ENCODE measurements around the gene CUL9.

DNA sequence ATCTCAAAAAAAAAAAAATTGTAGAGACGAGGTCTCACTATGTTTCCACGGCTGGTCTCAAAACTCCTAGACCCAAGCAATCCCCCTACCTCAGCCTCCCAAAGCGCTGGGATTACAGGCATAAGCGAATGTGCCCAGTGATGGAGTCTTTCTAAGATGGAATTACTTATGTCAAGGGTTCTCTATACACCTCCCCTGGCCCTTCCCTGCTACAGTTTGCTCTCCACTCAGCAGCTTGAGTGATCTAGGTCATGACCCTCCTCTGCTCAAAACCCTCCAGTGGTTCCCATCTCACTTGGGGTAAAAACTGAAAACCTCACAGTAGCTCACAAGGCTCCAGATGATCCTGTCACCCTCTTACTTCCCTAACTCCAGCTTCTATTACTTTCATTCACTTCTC lies 49.1 kb downstream of the CUL9 start:
- no peak for TF ChIP-seq POLR2AphosphoS5 (IDR thresholded peaks at IDR 0.05)
- TF ChIP-seq, protein P1, sequence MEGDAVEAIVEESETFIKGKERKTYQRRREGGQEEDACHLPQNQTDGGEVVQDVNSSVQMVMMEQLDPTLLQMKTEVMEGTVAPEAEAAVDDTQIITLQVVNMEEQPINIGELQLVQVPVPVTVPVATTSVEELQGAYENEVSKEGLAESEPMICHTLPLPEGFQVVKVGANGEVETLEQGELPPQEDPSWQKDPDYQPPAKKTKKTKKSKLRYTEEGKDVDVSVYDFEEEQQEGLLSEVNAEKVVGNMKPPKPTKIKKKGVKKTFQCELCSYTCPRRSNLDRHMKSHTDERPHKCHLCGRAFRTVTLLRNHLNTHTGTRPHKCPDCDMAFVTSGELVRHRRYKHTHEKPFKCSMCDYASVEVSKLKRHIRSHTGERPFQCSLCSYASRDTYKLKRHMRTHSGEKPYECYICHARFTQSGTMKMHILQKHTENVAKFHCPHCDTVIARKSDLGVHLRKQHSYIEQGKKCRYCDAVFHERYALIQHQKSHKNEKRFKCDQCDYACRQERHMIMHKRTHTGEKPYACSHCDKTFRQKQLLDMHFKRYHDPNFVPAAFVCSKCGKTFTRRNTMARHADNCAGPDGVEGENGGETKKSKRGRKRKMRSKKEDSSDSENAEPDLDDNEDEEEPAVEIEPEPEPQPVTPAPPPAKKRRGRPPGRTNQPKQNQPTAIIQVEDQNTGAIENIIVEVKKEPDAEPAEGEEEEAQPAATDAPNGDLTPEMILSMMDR (IDR thresholded peaks at IDR 0.05), result no peak
- TF ChIP-seq POLR2A (IDR thresholded peaks at IDR 0.05), result no peak
- no peak for TF ChIP-seq EP300 (IDR thresholded peaks at IDR 0.05; ENCODE audit: low read depth)
